ENCODE data around the gene MAP3K2.
"Not testable (repeated sequence)": the region's sequence is repeated elsewhere in the genome, so short reads cannot be mapped to it uniquely, and the experiment has no call there.

MAP3K2 gene

DNA sequence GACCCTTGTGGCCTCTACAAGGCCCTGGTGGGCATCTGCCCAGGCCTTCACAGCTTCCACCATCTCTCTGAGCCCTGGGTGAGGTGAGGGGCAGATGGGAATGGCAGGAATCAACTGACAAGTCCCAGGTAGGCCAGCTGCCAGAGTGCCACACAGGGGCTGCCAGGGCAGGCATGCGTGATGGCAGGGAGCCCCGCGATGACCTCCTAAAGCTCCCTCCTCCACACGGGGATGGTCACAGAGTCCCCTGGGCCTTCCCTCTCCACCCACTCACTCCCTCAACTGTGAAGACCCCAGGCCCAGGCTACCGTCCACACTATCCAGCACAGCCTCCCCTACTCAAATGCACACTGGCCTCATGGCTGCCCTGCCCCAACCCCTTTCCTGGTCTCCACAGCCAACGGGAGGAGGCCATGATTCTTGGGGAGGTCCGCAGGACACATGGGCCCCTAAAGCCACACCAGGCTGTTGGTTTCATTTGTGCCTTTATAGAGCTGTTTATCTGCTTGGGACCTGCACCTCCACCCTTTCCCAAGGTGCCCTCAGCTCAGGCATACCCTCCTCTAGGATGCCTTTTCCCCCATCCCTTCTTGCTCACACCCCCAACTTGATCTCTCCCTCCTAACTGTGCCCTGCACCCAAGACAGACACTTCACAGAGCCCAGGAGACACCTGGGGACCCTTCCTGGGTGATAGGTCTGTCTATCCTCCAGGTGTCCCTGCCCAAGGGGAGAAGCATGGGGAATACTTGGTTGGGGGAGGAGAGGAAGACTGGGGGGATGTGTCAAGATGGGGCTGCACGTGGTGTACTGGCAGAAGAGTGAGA lies 32.5 kb upstream of the MAP3K2 start:
- DNase-seq: no peak

DNA sequence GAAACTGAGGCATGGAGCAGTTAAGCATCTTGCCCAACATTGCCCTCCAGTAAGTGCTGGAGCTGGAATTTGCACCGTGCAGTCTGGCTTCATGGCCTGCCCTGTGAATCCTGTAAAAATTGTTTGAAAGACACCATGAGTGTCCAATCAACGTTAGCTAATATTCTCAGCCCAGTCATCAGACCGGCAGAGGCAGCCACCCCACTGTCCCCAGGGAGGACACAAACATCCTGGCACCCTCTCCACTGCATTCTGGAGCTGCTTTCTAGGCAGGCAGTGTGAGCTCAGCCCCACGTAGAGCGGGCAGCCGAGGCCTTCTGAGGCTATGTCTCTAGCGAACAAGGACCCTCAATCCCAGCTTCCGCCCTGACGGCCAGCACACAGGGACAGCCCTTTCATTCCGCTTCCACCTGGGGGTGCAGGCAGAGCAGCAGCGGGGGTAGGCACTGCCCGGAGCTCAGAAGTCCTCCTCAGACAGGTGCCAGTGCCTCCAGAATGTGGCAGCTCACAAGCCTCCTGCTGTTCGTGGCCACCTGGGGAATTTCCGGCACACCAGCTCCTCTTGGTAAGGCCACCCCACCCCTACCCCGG lies 31.8 kb upstream of the MAP3K2 start:
- peak; percentile 49 for DNase-seq

DNA sequence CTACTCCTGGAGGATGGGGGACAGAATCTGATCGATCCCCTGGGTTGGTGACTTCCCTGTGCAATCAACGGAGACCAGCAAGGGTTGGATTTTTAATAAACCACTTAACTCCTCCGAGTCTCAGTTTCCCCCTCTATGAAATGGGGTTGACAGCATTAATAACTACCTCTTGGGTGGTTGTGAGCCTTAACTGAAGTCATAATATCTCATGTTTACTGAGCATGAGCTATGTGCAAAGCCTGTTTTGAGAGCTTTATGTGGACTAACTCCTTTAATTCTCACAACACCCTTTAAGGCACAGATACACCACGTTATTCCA lies 31.3 kb upstream of the MAP3K2 start:
- DNase-seq: no peak

DNA sequence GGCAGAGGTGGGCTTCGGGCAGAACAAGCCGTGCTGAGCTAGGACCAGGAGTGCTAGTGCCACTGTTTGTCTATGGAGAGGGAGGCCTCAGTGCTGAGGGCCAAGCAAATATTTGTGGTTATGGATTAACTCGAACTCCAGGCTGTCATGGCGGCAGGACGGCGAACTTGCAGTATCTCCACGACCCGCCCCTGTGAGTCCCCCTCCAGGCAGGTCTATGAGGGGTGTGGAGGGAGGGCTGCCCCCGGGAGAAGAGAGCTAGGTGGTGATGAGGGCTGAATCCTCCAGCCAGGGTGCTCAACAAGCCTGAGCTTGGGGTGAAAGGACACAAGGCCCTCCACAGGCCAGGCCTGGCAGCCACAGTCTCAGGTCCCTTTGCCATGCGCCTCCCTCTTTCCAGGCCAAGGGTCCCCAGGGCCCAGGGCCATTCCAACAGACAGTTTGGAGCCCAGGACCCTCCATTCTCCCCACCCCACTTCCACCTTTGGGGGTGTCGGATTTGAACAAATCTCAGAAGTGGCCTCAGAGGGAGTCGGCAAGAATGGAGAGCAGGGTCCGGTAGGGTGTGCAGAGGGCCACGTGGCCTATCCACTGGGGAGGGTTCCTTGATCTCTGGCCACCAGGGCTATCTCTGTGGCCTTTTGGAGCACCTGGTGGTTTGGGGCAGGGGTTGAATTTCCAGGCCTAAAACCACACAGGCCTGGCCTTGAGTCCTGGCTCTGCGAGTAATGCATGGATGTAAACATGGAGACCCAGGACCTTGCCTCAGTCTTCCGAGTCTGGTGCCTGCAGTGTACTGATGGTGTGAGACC lies 30.7 kb upstream of the MAP3K2 start, which contains the start of gene PROC:
Gene PROC (plus strand): TSS at position 128 of the 812 bp plus-strand sequence. CDS start 1,516 bp downstream, outside the sequence.
- DNase-seq: peak; percentile 58

DNA sequence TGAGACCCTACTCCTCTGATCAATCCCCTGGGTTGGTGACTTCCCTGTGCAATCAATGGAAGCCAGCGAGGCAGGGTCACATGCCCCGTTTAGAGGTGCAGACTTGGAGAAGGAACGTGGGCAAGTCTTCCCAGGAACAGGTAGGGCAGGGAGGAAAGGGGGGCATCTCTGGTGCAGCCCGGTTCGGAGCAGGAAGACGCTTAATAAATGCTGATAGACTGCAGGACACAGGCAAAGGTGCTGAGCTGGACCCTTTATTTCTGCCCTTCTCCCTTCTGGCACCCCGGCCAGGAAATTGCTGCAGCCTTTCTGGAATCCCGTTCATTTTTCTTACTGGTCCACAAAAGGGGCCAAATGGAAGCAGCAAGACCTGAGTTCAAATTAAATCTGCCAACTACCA lies 29.6 kb upstream of the MAP3K2 start:
- DNase-seq: no peak

DNA sequence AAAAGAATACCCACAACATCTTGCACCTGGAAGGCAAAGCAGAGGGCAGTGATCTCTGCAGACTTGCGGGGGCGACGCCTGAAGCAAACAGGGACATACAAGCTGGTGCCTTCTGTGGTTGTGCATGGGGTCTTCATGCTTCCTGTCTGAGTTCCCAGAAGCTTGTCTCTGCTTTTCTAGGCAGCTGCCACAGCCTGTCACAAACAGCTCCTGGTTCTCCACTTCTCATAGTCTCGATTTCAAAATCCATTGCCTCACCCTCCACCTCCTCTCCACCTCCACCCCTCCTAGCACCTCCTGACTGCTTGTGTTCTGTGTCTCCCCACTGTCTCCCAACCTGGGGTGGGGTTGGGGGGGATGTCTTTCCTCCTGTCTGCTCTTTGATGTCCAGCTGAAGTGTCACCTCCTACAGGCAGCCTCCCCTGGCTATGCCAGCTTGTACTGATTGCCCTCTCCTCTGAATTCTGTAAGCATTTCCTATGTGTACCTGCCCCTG lies 28.8 kb upstream of the MAP3K2 start:
- peak; percentile 58 for DNase-seq

DNA sequence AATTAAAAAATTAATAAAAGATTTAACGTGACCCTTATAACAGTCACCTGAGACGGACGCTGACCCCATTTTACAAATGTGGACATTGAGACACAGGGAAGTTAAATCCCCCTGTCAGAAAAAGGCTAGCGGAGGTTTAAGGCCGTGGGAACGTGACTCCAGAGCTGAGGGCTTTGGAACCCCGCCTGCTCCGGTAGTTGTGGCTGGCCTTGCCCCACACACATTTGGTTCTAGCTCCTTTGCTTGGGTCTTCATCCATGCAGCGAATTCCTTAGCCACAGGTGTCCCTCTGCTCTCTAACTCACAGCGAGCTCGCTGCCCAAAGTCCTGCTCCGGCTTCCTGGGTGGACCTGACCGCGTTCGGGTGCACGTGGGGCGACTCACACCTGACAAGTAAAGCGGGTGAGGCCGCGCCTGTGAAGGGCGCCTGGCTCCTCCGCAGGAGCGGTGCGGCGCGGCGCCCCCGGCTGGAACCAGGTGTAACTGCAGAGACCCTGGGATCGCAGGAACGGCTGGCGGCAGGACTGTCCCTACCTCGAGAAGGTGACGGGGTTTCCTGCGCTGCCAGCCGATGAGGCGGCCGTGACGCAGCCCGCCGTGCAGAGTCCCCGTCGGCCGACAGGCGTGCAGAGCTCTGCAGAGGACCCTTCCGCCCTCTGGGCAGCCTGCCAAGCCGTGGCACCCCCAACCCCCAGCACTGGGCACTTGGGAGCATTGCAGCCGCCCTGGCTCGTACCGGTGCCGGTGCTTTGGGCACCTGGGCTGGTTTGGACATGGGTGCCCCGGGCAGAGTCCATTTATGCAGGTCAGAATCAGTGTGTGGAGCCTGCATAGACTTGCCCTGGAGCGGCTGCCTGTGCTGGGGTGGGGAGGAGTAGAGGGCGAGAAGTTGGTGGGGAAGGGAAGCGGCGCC lies 28.1 kb upstream of the MAP3K2 start:
- peak; percentile 97 for DNase-seq

DNA sequence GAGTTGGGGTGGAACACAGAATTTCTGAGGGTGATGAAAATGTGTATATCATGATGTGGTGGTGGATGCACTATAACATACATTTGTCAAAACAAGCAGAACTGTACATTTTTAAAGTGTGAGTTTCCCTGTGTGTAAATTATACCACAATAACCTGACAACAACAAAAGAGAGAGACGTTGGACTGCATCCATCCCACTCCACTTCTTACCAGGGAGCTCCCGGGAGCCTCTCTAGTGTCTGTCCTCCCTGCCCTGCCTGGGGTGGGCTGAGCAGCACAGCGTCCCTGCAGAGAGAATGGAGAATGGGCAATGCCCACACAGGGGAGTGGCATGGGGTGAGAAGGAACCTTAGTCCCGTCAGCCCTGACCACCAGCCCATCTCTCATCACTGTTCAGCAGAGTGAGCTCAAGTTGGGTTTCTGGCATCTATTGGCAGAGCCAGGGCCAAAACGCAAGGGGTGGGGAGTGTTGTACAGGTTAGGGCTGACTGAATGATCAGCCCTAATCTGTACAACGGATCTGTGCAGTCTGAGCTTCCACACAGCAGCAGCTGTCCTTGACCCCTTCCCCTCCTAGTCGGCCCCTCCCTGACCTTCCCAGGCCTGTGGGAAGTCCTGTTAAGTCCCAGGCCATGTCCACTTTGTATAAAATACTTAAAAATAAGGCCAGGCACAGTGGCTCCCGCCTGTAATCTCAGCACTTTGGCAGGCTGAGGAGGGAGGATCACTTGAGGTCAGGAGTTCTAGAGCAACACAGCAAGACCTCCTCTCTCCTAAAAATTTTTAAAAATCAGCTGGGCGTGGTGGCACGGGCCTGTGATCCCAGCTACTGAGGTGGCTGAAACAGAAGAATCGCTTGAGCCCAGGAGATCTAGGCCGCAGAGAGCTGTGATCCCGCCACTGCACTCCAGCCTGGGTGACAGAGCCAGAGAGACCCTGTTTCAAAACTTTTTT lies 27.1 kb upstream of the MAP3K2 start:
- DNase-seq: no peak

DNA sequence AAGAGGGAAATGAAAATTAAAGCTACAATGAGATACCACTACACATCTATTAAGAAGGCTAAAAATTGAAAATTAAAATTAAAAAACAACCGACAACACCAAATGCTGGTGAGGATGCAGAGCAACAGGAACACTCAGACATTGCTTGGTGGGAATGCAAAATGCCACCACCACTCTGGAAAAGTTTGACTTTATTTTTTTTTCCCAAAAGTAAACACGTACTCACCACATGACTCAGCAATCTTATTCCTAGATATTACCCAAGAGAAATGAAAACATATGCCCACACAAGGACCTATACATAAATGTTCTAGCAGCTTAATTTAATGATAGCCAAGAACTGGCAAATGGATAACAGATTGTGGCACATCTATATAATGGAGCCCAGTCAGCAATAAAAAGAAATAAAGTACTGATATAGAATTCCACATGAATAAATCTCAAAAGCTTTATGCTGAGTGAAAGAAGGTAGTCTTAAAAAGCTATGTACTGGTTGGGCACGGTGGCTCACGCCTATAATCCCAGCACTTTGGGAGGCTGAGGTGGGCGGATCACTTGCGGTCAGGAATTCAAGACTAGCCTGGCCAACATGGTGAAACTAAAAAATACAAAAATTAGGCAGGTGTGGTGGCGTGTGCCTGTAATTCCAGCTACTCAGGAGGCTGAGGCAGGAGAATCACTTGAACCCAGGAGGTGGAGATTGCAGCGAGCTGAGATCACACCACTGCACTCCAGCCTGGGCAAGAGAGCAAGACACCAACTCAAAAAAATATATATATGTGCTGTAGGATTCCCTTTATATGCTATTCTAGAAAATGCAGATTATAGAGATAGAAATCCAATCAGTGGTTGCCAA lies 26.2 kb upstream of the MAP3K2 start:
- DNase-seq: peak; percentile 43

DNA sequence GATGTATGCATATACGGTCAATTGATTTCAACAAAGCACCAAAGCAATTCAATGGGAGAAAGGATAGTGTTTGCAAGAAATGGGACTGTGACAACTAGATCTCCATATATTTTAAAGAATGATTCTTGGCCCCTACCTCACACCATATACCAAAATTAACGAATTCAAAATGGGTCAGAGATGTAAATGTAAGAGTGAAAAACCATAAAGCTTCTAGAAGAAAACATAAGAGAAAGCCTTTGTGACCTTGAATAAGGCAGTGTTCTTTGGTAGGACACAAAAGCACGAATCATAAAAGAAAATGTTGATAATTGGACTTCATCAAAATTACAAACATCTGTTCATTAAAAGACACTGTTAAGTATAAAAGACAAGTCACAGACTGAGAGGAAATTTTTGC lies 25.4 kb upstream of the MAP3K2 start:
- no peak for DNase-seq

DNA sequence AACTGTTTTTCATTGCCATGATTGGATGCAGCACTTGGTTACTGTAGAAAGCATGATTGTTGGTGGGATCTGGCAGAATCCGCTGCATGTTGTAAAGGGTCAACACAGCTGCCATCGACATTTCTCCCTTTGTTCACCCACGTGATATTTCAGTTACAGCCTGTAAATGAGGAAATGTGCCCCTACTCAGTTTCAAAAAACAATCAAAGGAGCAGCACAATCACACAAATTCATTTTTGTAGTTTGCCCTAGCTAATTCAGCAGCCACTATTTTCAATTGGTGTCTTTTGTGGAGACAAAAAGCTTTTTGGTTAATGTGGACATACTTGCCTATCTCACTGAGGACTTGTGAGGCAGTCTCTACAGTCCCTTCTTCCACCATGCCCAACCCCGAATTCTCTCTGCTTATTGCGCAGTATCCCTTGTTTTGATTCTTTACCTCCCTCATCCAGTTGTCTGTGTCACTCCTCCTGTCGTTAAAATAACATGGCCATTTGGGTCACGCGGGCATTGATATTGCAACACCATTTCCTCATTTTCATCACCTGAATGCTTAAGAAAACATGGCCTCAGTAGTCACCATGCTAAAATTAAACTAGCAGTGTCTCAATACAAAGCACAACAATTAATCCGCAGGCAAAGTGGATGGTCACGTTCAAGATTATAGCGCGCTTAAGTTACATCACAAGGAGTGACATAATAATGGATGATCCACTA lies 24.0 kb upstream of the MAP3K2 start:
- DNase-seq: peak; percentile 55

DNA sequence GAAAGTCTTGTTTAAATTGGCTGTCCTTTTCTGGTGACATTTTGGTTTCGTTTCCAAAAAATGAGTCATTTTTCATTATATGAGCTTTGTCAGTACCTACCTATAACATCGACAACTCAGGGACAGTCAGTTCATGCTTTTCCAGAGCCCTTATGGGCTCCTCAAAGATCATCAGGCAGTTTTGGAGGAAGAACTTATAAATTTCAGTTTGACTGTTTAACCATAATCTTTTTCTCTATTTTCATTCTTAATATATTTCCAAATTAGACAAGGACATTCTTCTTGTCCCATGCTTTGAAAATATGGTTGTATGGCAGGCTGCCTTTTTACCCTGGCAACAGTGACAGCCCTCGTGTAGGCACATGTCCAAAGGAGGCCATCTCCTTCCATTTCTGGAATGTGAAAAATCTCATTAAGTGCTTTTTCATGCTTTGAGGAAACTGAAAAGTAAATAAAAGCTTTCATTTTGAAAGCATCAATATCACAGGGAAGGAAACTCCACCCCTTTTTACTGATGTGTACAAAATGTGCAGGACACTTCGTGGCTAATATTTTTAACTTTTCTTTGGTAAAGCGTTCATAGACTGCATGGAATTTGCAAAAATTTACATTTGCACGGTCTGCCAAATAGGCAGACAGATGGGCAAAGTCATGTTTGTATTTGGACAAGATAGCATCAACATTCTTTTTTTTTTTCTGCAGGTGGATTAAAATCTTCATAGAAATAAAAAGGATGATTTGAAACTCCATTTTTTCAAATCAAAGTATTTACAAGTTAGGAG lies 23.3 kb upstream of the MAP3K2 start:
- peak; percentile 68 for DNase-seq

DNA sequence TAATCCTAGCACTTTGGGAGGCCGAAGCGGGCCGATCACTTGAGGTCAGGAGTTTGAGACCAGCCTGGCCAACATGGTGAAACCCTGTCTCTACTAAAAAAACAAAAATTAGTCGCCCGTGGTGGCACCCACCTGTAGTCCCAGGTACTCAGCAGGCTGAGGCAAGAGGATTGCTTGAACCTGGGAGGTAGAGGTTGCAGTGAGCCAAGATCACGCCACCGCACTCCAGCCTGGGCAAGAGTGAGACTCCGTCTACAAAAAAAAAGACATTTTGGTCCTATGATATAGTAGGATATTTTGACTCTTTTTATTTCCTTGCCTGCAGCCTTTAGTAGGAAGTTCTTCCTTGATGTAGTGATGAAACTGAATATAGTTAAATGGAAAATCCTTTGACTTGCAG lies 21.9 kb upstream of the MAP3K2 start:
- DNase-seq: not testable (repeated sequence)

DNA sequence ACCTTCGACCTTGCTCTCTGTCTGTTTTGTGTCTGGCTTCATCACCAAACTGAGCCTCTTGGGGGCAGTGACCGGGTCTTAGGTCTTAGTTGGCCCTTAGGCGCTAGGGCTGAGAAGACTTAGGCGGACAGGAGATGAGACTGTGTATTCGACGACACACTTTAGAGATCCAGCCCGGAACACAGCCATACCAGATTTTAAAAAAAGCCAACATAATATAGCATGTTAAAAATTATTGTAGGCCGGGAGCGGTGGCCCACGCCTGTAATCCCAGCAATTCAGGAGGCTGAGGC lies 21.0 kb upstream of the MAP3K2 start:
- no peak for DNase-seq

DNA sequence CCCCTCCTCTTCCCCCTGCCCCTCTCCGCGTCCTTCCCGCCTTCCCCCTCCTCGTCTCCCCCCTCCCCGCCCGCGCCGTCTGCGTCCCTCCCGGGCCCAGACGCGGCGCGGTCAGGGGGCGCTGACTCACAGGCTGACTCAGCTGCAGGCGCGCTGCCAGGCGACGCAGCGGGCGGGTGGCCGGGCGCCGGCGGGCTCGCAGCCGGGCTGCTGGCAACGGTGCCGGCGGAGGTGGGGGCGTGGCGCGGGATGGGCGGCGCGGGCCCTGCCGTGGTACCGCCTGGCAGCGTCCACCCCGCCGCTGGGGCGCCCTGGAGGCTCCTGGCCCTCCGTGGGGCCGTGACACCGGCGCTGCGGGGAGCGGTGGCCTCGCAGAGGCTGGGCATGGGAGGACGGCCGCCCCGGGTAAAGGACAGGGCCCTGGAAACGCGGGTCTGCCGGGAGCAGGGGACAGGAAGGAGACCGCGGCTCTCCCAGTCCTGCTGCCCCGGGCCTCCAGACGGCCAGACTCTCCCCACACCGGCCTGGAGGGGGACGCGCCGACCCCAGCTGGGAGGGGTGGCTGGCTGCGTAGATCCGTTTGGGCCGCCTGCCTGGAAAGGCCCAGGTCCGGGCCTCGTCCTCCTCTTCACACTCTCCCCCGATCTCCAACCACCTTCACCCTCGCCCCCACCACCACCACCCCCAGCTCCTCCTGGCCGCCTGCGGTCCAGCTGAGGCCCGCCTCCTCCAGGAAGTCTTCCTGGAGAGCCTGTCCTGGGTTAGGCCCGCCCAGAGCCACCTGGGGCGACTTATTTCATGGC lies 20.4 kb upstream of the MAP3K2 start:
- peak; percentile 98 for DNase-seq

DNA sequence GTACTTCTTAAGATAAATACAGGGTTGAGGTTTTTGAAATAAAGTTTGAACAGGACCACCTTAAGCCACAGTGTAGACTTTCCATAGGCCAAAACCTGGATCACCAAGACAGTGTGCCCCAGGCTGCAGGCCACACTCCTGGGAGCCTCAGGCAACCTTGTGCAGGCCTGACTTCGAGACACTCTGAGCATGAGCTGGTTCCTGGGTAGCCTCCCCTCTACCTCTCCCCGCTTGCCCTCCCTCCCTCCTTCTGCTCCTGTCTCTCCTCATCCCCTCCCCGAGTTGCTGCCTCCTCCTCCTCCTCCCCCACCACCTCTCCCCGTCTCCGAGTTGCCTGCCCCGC lies 19.9 kb upstream of the MAP3K2 start:
- no peak for DNase-seq

DNA sequence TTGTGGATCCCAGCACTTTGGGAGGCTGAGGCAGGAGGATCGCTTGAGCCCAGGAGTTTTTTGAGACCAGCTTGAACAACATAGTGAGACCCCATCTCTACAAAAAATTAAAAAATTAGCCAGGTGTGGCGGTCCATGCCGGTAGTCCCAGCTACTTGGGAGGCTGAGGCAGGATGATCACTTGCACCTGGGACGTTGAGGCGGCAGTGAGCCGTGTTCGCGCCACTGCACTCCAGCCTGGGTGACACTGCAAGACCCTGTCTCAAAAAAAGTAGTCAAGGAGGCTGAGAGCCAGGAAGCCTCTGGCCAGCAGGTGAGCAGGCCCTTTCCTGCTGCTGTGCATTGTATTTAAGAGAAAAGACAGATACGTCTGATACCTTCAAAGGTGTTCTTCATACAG lies 19.3 kb upstream of the MAP3K2 start:
- peak; percentile 47 for DNase-seq

DNA sequence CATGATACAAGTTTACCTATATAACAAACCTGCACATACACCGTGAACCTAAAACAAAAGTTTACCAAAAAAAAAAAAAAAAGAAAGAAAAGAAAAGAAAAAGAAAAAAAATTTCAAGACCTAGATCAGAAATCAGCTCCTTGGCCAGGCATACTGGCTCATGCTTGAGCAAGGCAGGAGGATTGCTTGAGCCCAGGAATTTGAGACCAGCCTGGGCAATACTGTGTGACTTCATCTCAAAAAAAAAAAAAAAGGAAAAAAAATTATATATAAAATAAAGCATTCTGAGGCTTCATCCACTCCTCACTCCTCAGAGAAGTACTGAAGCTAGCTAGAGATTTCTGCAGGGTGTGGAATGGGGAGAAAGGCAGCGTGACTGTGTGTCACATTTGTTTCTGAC lies 18.7 kb upstream of the MAP3K2 start:
- no peak for DNase-seq
